Uterus (tissue), 4 donors: Measurements from ENCODE around the gene BTD. TPM values are rescaled to one million over a fixed set of nuclear protein-coding genes. Genes with fewer than 3 reads are reported as not detected.

Source experiments
- DNase-seq, 2 donors: peaks; one replicate each; pipeline ENCODE4 v3.0.0-alpha.2; 2019 to 2020
- H3K27ac ChIP-seq, 2 donors: fragments of 200-600 bp; sonication (generic); 1 replicate in 1 of 2; 2 replicates in 1 of 2; pipeline ENCODE4 v1.5.1; 2016 to 2018
- H3K27me3 ChIP-seq, 2 donors: fragments of 200-600 bp; sonication (generic); one replicate each; pipeline ENCODE4 v1.5.1; 2018 to 2019; ENCODE audit warnings: control low read depth in 1 of 2
- H3K36me3 ChIP-seq, 2 donors: fragments of 200-600 bp; sonication (generic); one replicate each; pipeline ENCODE4 v1.5.1; 2019; ENCODE audit warnings: control low read depth in 1 of 2
- H3K4me1 ChIP-seq, 2 donors: fragments of 200-600 bp; sonication (generic); one replicate each; pipeline ENCODE4 v1.5.1; 2018 to 2019; ENCODE audit warnings: control low read depth in 1 of 2
- H3K4me3 ChIP-seq, 2 donors: fragments of 200-600 bp; sonication (generic); 1 replicate in 1 of 2; 2 replicates in 1 of 2; pipeline ENCODE4 v1.5.1; 2018 to 2019; ENCODE audit warnings: mild to moderate bottlenecking in 1 of 2
- H3K9me3 ChIP-seq, 2 donors: fragments of 200-600 bp; sonication (generic); one replicate each; pipeline ENCODE4 v1.5.1; 2019; ENCODE audit warnings: control low read depth in 1 of 2
- CTCF ChIP-seq, 4 experiments: fragments of 200-600 bp in 2 of 4; fragments of 450-650 bp in 2 of 4; sonication (generic) in 2 of 4; IDR thresholded peaks; one replicate each; pipeline ENCODE4 v1.5.1; 2016 to 2019; ENCODE audit warnings: antibody characterized with exemption in 4 of 4, mild to moderate bottlenecking in 2 of 4, moderate library complexity in 1 of 4
- POLR2A ChIP-seq, 2 donors: fragments of 450-650 bp; IDR thresholded peaks; one replicate each; pipeline ENCODE4 v1.6.1; 2016; ENCODE audit warnings: antibody characterized with exemption in 2 of 2, mild to moderate bottlenecking in 1 of 2, moderate library complexity in 1 of 2
- intact Hi-C: fragments of 100-400 bp; cut with DNase I; formaldehyde crosslinking; loops from one replicate; pipeline ENCODE4 v1.15.1; 2023; ENCODE audit warnings: low total_unique reads
- total RNA-seq, 4 donors: library from RNA; depleted of rRNA in 3 of 4; stranded (reverse); fragments of >200 nt in 3 of 4; gene quantifications; one replicate each; pipeline versions ENCODE4 v1.1.0 to v1.2.4, GENCODE V29; 2014 to 2023
- donor health status: DM: yes; HTN: yes; CAD: no.

Gene BTD
- total RNA-seq, 4 donors from 2014 or later: 6.5 to 31.3 (median 21.5) TPM

GRCh38 chr3:15632212-15632580, 30.7 kb downstream of the BTD start:
- no peaks in the 10 kb centered on the region for H3K27me3 ChIP-seq
- peak overlapping the region in 1 of 2 donors; percentile 7 for H3K27ac ChIP-seq
- DNase-seq: no peak
- H3K9me3 ChIP-seq: no peaks in the 10 kb centered on the region
- intact Hi-C loops: no loop called here
- no peak for TF ChIP-seq POLR2A (IDR thresholded peaks at IDR 0.05)
- no peak for TF ChIP-seq CTCF (IDR thresholded peaks at IDR 0.05)
- H3K4me3 ChIP-seq: no peak overlapping the region
- H3K36me3 ChIP-seq: no peaks in the 10 kb centered on the region
- H3K4me1 ChIP-seq: peaks cover 0 to 6% of the 10 kb centered on the region in 2 donors

GRCh38 chr3:15633159-15633558, 31.6 kb downstream of the BTD start:
- Histone ChIP-seq H3K36me3 (no peaks in the 10 kb centered on the region), H3K4me1 (peaks cover 0 to 11% of the 10 kb centered on the region in 2 donors), H3K27ac (peak overlapping the region; percentile 85 to 95), H3K27me3 (no peaks in the 10 kb centered on the region), H3K9me3 (no peaks in the 10 kb centered on the region), H3K4me3 (no peak overlapping the region)
- intact Hi-C loops: no loop called here
- TF ChIP-seq CTCF (IDR thresholded peaks at IDR 0.05) (no peak), POLR2A (IDR thresholded peaks at IDR 0.05) (no peak)
- no peak for DNase-seq

- intact Hi-C loops: no loop called here
- no peaks in the 10 kb centered on the region for H3K27me3 ChIP-seq
- no peak for TF ChIP-seq CTCF (IDR thresholded peaks at IDR 0.05)
- TF ChIP-seq POLR2A (IDR thresholded peaks at IDR 0.05): no peak
- H3K9me3 ChIP-seq: no peaks in the 10 kb centered on the region
- no peak for DNase-seq
- peaks cover 0 to 11% of the 10 kb centered on the region in 2 donors for H3K4me1 ChIP-seq
- no peaks in the 10 kb centered on the region for H3K36me3 ChIP-seq
- H3K27ac ChIP-seq: peak overlapping the region; percentile 85 to 95
- H3K4me3 ChIP-seq: no peak overlapping the region
Observed at GRCh38 chr3:15633766-15634598, 32.4 kb downstream of the BTD start.

- intact Hi-C loops: no loop called here
- peaks cover 0 to 11% of the 10 kb centered on the region in 2 donors for H3K4me1 ChIP-seq
Observed at GRCh38 chr3:15634671-15635070, 33.1 kb downstream of the BTD start.

More at GRCh38 chr3:15634671-15635070, 33.1 kb downstream of the BTD start:
- peak overlapping the region; percentile 85 to 95 for H3K27ac ChIP-seq
- TF ChIP-seq POLR2A (IDR thresholded peaks at IDR 0.05) (no peak), CTCF (IDR thresholded peaks at IDR 0.05) (no peak)
- H3K36me3 ChIP-seq: no peaks in the 10 kb centered on the region
- no peak overlapping the region for H3K4me3 ChIP-seq
- no peaks in the 10 kb centered on the region for H3K9me3 ChIP-seq
- H3K27me3 ChIP-seq: no peaks in the 10 kb centered on the region
- no peak for DNase-seq
